SK-N-MC (cell line): ENCODE data around the gene PLEKHJ1.

Experiments
- DNase-seq: peaks from one replicate; pipeline ENCODE4 v3.0.0-alpha.2; 2011; ENCODE audit warnings: low read depth, low spot score
- H3K27ac ChIP-seq: fragments of 200-600 bp; sonication (generic); 2 replicates; pipeline ENCODE4 v1.5.1; 2016; ENCODE audit warnings: mixed run types
- H3K36me3 ChIP-seq: fragments of 200-600 bp; sonication (generic); 2 replicates; pipeline ENCODE4 v1.6.1; 2017; ENCODE audit warnings: antibody characterized with exemption, low read length, mixed read lengths; ENCODE audit not compliant: insufficient read depth
- H3K4me3 ChIP-seq: fragments of 200-600 bp; sonication (generic); 2 replicates; pipeline ENCODE4 v1.5.1; 2016
- H3K9ac ChIP-seq: fragments of 200-600 bp; sonication (generic); 2 replicates; pipeline ENCODE4 v1.8.0; 2017; ENCODE audit warnings: mixed run types, mixed read lengths; ENCODE audit not compliant: insufficient read length
- H3K9me3 ChIP-seq: fragments of 200-600 bp; sonication (generic); 2 replicates; pipeline ENCODE4 v1.6.1; 2017; ENCODE audit warnings: low read depth, mild to moderate bottlenecking, antibody characterized with exemption, low read length, moderate library complexity, mixed read lengths
- EZH2 ChIP-seq: fragments of 200-600 bp; sonication (generic); IDR thresholded peaks from one replicate; pipeline ENCODE4 v1.6.1; 2017; ENCODE audit warnings: antibody characterized with exemption
- FOXP2 ChIP-seq: optimal IDR thresholded peaks from 2 replicates; pipeline ENCODE3; 2011; ENCODE audit warnings: mild to moderate bottlenecking, moderate library complexity; ENCODE audit not compliant: insufficient read depth; ENCODE audit errors: extremely low read length, control extremely low read depth
- POLR2AphosphoS5 ChIP-seq: IDR thresholded peaks from 2 replicates; pipeline ENCODE4 v1.6.1; 2012; ENCODE audit warnings: mild to moderate bottlenecking, low read depth, low read length, borderline replicate concordance

Gene PLEKHJ1

DNA sequence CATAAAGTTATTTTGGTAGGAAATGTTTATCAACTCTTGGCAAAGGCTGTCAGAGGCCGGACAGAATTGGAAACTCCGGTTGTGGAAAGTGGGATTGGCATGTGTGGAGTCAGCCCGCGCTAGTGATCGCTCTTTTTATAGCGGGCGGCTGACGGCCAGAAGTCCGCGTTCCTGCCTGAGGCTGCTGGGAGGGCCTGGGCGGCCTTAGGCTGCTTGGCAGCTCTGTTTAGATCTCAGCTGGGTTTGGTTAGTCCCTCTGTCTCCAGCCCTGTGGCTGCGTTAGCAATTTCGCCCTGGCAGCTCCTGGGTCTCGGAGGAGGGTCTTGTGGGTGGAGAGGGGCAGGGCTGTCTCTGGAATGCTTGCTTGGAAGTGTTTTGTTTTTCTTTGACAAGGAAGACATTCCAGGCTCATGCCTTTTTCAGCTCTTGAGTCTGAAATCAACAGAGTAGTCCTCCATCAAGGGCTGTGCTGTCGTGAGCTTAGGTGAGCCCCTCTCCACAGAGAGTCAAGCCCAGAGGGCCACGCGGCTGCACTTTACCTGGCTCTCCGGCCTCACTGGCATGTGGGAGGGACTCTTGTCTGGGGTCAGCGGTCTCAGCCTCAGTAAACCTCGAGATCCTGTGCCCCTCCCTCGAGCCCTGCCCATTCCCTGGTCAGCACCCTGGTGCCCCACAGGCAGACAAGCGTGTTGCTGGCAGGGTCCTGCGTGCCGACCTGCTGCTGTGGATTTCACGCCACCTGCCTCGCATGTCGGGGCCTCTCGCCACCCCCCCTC, 49.9 kb downstream of the PLEKHJ1 start:
- H3K27ac ChIP-seq = no peak overlapping the region
- H3K36me3 ChIP-seq = peaks cover 48% of the 10 kb centered on the region; the same call in 1 of the 2 replicates
- H3K4me3 ChIP-seq = no peak overlapping the region
- no peak overlapping the region for H3K9ac ChIP-seq
- H3K9me3 ChIP-seq = no peaks in the 10 kb centered on the region
- no peak for DNase-seq
- no peak for TF ChIP-seq POLR2AphosphoS5
- TF ChIP-seq FOXP2 = no peak
- no peak for TF ChIP-seq EZH2

DNA sequence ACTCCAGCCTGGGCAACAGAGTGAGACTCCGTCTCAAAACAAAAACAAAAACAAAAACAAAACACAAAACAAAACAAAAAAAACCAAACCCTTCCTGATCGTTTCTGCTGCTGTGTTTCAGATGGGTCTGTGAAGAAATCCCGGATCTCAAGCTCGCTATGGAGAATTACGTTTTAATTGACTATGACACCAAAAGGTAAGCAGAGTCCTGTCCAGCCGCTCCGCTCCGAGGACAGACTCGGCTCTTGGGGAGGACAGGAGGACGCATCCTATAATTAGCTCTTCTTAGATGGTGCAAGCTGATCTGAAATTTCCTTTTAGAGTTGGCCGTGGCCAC, 50.4 kb downstream of the PLEKHJ1 start:
- Histone ChIP-seq H3K4me3 (no peak overlapping the region), H3K9me3 (no peaks in the 10 kb centered on the region), H3K36me3 (peaks cover 48% of the 10 kb centered on the region; the same call in 1 of the 2 replicates), H3K27ac (no peak overlapping the region), H3K9ac (no peak overlapping the region)
- no peak for TF ChIP-seq POLR2AphosphoS5
- no peak for TF ChIP-seq EZH2
- no peak for TF ChIP-seq FOXP2
- DNase-seq = no peak

GRCh38 chr19:2184422-2184975, 51.6 kb downstream of the PLEKHJ1 start:
- Histone ChIP-seq H3K27ac (no peak overlapping the region), H3K4me3 (no peak overlapping the region), H3K9me3 (no peaks in the 10 kb centered on the region), H3K9ac (no peak overlapping the region), H3K36me3 (peaks cover 44% of the 10 kb centered on the region; the same call in 1 of the 2 replicates)
- no peak for TF ChIP-seq EZH2
- TF ChIP-seq FOXP2 = no peak
- TF ChIP-seq POLR2AphosphoS5 = no peak
- no peak for DNase-seq
